Stimulated activated CD8-positive, alpha-beta memory T cell treated with anti-CD3 and anti-CD28 coated beads, Interleukin-4, amount 100 ng/mL, for 1 hour (primary cell): Measurements from ENCODE around the gene PDE11A.
"Not testable (repeated sequence)": the region's sequence is repeated elsewhere in the genome, so short reads cannot be mapped to it uniquely, and the experiment has no call there.

ENCODE experiments used
- DNase-seq, 2 donors: peaks; one replicate each; pipeline ENCODE4 v3.0.0-alpha.2; 2020; ENCODE audit warnings: low read depth in 2 of 2, low spot score in 1 of 2

PDE11A gene

DNA sequence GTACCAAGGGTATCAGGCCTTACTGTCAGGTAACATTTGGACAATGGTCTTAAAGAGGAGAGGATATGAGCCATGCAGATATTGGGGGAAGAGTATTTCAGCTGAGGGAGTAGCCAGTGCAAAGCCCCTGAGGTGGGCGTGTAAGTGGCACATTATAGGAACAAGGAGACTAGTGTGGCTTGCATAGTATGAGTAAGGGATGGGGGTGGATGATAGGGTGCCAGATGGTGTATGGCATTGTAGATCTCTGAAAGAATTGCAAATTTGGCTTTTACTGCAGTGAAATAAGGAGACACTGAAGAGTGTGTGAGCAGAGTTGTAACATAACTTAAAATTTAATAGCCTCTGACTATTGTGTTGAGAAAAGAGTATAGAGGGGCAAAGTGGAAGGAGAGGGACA lies 244.0 kb downstream of the PDE11A start:
- DNase-seq: no peak

DNA sequence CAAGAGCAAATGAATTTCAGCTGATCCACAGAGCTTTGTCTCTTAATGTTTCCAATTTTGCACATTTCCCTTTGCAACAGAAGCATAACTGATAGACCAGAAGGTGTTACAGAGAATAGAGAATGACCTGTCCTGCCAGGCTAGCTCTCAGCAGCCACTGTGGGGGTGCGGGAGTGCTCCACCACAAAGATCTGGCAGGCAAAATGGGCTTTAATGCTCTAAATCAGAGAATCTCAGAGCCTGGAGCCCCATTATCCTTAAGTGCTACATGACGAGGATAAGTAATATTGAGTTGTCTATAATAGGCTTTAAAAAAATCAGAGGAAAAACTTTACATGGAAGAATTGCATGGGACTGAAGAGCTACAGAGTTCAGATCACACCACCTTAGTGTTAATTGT lies 245.7 kb downstream of the PDE11A start:
- DNase-seq: no peak

DNA sequence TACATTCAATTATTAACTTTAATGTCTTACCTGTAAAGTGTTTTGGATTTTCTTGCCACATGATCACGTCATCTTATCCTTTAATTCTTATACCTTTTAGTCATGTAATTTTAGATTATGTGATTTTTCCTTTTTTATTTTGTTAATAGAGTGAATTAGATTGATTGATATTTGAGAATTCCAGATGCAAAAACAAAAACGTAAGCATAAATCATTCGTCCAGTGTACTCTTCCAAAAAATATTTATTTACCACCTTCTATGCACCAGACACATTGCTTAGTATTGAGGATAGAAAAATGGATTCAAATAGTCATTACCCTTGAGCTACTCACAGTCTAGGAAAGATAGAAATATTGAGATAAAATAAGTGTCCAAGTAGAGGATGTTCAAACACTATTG lies 249.6 kb downstream of the PDE11A start:
- DNase-seq: no peak

DNA sequence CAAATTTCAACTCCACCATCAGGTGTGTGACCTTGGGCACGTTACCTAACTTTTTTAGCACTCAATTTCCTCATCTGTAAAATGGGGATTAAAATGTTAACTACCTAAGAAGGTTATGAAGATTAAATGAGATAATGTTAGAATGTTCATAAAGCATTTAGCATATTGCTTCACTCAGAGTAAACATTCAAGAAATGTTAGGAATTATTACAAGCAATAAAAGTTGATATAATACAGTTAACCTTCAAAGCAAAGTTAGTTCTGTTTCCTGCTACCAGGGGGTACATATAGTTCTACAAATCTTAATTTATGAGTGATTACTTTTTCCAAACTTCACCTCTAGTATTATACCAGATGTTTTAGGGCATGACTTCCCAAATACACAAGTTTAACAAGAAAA lies 254.2 kb downstream of the PDE11A start:
- DNase-seq: no peak

DNA sequence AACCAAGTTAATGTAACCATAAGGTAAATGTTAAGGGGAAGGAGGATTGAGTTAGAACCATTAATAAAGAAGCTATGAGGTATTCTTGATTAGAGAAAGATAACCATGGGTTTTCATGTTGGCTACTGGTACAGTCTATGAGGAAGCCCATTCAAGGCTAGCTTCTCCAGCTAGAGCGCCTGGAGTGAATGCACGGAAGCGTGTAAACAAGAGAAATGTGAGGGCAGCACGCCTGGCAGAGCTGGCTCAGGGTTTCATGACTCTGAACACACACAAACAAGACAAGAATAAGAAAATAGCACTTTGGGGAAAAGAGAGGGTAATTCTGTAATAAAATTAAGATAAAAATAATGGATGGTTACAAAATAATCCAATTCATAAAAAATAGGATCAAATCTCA lies 255.3 kb downstream of the PDE11A start:
- no peak for DNase-seq

DNA sequence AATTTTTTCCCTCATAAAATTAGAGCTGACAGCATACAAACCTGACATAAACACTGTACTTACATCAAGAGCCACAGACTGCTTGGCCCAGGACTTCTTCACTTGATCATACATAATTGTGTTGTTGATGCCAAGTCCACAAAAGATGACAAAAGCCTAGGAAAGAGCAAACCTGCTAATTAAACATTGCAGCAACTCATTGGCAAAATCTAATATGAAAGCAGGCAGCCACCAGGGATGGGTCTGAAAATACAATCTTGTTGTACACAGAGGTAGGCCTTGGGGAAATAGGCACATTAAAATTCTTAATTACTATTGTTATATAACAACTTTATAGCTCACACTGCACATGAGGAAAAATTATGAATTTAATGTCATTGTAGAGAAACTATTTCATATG lies 255.8 kb downstream of the PDE11A start:
- no peak for DNase-seq

DNA sequence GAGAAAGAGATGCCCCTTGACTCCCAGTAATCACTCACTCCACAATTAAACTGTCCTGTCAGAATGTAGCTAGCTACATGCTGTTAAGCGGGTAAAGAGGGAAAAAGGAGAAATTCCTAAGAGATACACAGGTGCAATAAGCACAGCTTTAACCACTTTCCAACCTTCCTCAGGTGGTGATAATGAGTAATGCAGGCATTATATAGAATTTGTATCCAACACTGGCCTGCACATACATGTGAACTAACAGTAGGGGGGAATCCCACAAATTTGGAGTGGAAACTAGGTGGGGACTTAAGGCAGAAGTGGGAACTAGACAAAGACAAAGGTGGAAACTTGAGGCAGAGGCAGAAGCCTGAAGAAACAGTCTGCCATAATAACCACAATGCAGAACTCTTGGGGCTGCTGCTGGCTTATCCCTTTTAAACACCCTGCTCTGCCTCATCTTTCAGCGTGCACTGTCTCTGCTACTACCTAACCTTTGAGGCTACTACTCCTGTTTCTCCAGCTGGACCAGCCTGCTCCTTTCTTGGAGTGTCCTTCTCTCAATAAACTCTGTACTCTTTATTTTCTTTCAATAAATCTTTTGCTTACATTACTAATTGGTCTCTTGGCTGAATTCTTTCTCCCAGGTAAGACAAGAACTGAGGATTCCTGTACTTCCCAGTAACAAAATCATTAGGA lies 259.7 kb downstream of the PDE11A start:
- DNase-seq: no peak

DNA sequence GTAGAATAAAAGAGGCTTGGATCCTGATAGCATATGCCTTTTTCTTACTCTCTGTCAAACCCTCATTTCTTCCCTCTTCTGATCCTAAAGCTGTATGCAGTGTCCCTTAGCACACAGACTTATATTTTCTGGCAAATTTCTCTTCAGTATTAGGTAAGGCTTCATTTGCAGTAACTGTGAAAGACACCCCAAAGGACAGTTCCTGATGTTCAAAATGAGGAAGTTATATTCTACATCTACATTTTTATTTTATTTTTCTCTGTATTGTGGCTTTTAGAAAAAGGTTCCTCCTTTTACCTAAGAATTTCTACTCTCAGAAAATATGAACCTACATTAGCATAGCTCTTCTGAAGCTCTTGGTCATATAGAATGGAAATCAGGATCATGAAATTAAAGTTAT lies 261.7 kb downstream of the PDE11A start:
- DNase-seq: no peak

DNA sequence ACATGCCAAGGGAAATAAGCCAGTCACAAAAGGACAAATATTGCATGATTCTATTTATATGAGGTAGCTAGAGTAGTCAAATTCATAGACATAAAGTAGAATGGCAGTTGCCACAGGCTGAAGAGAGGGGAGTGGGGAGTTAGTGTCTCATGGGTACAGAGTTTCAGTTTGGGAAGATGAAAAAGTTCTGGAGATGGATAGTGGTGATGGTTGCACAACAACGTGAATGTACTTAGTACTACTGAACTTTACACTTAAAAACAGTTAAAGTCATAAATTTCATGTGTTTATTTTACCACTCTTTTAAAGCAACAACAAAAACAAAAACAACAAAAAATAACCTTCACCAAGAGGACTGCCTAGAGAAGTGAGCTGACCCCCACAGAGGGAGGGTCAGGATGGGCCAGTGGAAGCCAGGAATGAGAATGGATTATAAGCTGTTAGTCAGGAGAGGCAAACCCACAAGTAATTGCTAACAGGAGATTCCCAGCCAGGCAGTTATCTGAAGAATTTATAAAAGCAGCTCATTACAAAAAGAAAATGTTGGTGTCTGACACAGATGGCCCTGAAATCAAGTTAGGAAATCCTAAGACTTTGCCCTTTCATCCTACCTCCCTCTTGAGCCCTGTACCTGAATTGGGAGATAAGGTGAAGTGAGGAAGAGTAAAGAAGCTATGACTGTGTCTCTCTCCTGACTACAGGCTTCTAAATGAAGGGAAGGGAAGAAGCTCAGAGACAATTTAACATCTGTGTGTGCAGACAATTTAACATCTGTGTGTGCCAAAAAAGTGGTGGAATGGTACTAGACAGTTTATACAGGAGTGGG lies 263.4 kb downstream of the PDE11A start:
- DNase-seq: no peak

DNA sequence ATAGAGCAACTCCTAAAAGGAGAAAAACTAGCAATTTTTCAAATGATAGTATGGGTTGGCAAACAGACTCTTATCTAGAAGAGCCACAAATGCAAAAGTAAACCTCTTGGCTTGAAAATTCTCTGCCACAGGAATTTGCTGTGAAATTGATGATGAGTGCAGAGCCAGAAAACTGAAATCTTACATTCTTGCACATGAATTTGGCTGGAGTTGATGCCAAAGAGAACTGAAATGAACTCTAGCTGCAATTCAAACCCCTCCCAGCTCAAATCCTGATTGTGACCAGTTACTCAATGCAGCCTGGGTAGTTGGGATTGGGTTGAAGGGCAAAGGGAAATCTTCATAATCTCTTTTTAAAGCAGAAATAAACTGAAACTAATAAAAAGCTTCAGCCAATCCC lies 266.6 kb downstream of the PDE11A start:
- no peak for DNase-seq

DNA sequence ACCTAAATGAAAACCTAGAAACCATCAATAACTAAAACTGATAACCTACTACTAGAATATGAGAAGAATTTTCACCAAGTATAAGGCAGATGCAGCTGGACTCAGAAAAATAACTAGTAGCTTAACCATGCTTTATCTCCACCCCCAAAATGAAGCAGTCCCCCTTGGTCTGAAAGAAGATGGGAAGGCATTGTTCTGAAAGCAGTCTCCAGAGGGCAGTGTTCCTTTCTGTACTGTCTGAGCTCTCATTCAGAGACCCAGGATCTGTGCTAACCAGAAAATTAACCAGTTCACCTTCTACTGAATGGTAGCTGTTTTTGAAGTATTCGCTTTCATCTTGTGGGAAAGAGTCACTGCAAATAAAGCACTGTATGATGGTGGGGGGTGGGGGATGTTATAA lies 273.0 kb downstream of the PDE11A start:
- DNase-seq: no peak

DNA sequence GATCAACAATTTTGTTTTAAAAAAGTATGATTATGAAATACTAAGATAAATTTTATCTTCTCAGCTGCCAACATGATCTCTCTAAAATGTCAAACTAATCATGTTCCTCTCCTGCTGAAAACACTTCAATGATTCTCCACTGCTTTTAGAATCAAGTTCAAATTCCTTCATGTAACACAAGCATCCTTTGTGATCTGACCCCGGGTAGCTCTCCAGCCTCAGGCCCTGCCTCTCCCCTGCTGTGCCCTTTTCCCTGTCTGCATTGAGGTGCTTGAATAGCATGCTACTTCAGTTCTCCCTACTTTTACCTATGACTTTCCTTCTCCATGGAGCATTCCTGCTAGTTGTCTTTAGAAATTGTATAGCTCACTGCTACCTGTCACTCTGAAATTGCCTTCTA lies 274.8 kb downstream of the PDE11A start:
- DNase-seq: no peak

DNA sequence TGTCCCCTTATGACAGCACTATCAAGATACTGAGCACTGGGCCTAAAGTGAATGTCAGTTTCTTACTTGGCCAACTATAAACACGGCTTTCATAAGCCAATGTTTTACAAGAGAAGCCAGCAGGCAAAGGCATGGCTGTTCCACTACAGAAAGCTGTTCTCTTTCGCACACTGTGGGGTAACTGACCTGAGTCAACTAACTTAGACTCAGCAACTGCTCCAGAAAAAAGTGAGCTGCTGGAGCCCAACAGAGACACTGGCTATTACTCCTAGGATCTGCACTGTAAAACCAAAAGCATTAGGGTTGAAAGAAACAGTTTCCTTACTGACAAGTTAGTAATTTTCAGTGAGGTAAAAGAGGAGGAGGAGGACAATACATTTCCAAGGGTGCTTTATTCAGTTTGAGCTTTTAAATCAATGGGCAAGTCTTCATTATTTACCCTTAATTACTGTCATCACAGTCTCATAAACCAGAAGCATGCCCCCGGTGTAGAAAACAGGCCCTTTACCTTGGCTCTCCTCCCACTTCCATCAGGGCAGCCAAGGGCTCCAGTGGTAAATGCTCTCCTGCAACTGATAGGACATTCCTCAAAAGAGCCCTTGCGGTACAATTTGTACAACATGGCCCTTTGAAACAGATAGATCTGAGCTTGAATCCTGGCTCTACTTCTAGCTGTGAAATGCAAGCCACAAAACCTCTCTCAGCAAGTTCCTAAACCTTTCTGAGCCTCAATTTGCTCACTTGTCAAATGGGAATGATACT lies 275.7 kb downstream of the PDE11A start:
- DNase-seq: no peak

DNA sequence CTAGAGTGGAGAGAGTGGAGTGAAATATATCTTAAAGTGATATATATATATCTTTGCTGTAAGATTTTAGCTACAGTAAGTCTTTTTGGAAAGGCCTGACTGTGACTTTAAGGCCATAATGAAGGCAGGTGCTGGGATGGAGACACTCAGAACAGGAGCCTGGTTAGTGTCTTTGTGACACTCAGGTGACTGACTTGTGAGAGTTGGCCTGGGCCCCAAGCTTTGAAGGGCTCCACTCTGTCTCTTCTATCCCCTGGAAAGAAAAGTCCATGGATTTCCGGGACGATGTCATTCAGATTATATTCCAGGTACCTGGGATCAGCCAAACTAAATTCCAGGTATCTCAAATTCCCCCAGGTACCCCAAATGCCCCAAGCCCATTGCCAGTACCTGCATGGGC lies 276.6 kb downstream of the PDE11A start:
- no peak for DNase-seq

DNA sequence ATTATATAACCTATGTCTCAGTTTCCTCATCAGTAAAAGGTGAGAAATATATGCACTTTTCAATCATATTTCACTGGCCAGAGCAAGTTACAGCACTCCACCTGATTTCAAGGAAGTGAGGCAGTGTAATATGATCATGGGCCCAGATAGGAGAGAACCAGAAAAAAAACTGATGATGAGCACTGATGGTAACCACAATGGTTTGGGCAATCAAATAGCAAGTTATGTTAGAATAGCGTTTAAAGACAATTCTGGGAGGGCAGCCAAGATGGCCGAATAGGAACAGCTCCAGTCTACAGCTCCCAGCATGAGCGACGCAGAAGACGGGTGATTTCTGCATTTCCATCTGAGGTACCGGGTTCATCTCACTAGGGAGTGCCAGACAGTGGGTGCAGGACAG lies 287.4 kb downstream of the PDE11A start:
- DNase-seq: not testable (repeated sequence)

DNA sequence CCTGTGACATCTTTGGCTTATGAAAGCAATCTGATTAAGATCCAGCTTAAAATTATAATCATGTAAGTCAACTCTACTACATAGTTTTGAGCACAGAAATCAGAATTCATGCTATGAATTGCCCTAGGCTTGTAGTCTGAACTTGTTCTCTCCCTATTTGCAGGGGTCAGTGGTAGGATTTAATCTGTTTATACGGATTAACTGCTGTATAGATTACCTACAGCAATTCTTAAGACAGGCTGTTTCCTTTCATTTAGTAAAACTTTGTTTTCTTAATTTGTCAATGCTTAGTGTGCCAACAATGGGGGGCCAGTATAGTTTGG lies 287.9 kb downstream of the PDE11A start:
- DNase-seq: no peak

DNA sequence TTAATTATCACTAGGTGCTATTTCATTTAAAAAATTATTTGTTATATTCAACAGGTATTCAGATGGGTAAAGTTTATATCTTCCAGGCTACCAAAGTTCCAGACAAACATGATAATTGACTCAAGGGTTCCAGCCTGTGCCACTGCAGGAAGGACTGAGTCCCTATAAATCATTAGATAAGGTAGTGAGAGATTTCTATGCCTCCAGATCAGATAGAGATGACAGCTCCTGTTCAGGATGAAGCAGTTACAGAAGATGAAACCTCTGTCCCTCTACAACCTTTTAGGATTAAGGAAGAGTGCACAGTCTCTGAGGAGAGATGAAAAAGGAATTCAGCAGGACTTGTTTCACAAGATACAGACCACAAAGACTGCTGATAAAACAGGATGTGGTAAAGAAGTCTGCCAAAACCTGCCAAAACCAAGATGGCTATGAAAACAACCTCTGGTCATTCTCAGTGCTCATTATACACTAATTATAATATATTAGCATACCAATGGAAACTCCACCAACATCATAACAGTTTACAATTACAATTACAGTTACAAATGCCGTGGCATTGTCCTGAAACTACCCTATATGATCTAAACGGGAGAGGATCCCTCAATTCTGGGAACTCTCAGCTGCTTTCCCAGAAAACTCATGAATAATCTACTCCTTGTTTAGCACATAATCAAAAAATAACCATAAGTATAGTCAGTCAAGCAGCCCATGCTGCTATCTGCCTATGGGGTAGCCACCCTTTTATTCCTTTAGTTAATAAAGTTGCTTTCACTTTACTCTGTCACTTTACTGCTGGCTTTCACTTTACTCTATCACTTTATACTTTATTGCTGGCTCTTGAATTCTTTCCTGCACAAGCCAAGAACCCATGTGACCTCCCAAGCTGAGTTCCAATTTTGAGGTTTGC lies 288.5 kb downstream of the PDE11A start:
- DNase-seq: no peak

DNA sequence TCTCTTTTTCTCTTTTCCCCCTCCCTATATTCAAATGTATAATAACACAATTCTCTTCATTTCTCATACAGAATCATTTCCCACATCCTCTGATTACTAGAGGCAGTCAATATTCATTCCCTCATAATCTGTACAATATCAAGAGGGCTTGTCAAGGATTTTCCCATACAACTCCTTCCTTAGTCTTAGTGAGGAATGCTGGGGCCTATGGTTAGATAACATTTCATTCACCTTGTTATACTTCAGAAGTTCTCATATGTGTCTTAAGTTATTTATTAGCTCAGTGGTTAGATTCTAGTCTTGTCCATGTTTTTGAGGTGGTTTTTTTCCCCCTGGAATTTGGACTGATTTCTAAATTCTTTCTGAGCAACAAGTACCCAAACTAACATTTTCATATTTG lies 289.5 kb downstream of the PDE11A start:
- DNase-seq: no peak

DNA sequence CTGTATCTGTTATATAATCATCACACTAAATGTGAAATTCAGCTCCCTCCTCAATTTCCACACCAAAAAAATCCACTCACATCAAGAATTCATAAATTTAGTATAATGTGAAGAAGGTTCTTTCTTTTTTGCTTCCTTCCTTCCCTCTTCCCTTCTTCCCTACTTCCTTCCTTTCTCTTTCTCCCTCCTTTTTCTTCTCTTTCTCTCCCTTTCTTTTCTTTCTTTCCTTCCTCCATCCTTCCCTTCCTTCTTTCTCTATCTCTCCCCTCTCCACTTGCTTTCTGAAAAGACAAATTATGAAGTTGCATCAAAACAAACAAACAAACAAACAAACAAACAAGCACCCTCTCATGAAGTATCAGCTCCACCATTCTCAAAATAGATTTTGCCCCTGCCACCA lies 290.0 kb downstream of the PDE11A start:
- no peak for DNase-seq

DNA sequence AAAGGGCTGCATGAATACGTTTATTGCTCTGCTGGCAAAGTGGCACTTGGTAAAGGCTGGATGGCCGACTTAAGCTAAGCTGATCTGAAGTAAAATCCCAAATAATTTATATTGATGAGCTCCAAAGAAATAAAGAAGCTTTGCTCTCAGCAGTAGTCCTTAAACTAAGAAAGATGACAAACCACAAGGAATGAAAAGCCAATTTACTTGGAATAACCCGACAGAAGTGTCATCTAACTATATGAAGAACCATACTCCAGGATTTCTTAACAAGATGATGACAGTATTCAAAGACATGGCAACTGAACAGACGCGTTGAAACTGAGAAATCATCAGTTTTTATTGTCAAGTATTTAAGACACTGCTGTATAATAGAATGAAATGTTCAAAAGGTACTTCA lies 294.1 kb downstream of the PDE11A start:
- no peak for DNase-seq

DNA sequence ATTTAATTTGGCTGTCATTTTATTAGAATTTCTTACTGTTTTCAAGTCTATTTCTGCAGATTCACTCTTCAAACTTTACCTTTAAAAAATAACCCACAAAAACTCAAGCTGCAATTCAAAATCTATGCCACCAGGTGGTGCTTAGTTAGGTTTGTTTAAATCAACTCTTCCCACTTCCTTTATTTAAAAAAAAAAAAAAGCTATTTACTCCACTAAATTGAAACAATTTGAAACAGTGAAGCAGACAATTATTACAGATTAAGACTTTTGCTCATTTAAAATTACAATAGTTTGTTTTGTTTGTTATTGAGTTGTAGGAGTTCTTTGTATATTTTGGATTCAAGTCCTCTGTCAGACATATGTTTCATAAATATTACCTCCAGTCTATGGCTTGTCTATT lies 300.0 kb downstream of the PDE11A start:
- no peak for DNase-seq
